GM18507 (cell line): ENCODE measurements around the gene RNF103.
"Not testable (repeated sequence)": the region's sequence is repeated elsewhere in the genome, so short reads cannot be mapped to it uniquely, and the experiment has no call there.

Source experiments
- DNase-seq: peaks from one replicate; pipeline ENCODE4 v3.0.0; 2011; ENCODE audit warnings: low read depth; ENCODE audit not compliant: insufficient read length; ENCODE audit errors: extremely low spot score
- FAIRE-seq: peaks from 2 replicates; lab custom pipeline; 2011; peaks lifted over from hg19 to GRCh38; lab: Jason Lieb, UNC

The RNF103 gene

GRCh38 chr2:86627550-86627949 is 3.9 kb upstream of the RNF103 start:
- no peak for FAIRE-seq

GRCh38 chr2:86625096-86625495 is 1.4 kb upstream of the RNF103 start:
- no peak for FAIRE-seq
- DNase-seq: no peak

More at GRCh38 chr2:86627550-86627949, 3.9 kb upstream of the RNF103 start:
- DNase-seq: no peak

- FAIRE-seq (no peak), DNase-seq (no peak)
These were observed 542 bp upstream of the RNF103 start for GRCh38 chr2:86624267-86624547.

- FAIRE-seq: no peak
- no peak for DNase-seq
These were observed 597 bp downstream of the RNF103 start for GRCh38 chr2:86623043-86623493.

DNA sequence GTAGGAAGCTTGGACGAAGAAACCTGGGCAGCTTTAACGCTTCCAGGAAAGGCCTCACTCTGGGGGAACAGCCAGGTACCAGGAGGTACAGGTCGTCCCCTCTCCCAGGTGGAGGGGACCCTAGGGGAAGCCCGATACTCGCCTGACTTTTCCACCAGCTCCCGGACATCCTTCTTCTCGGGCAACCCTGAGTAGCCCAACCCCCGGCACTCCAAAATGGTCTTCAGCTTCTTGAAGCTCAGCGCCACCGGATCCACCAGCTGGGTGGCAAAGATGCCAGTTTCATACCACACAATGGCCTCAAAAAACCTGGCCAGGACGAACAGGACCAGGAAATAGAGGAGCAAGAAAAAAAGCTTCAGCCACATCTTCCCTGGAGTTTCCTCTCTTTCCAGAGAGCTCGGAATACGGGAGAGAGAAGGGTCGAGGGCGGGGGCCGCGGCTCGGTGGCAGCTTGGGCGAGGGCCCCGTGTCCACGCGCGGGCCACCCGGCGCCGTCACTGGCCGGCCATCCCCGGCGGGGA is 1.1 kb downstream of the RNF103 start:
- DNase-seq (no peak), FAIRE-seq (no peak)

- FAIRE-seq (no peak), DNase-seq (no peak)
These were observed 2.3 kb downstream of the RNF103 start for GRCh38 chr2:86621280-86621943.

DNA sequence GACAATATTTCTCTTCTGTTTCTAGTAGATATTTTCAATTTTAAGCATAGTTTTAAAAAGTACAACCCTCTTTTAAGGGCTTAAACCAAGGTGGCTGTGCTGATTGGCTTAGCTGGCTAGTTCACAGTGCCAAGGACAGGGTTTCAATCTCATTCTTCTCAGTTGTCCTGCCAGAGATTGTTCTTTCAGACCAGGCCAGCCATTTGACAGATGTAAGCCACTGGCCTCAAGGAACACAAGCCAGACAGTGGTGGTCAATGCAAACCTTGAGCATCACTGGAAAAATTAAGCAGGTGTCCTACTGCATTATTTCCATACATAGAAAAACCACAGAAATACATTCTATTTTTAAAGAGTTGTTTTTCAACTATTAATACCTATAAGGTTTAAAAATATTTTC is 5.9 kb downstream of the RNF103 start:
- no peak for DNase-seq
- FAIRE-seq: no peak

- FAIRE-seq: no peak
- no peak for DNase-seq
These were observed 6.5 kb downstream of the RNF103 start for GRCh38 chr2:86617153-86617552.

GRCh38 chr2:86616502-86616901 is 7.2 kb downstream of the RNF103 start:
- DNase-seq (no peak), FAIRE-seq (no peak)

DNA sequence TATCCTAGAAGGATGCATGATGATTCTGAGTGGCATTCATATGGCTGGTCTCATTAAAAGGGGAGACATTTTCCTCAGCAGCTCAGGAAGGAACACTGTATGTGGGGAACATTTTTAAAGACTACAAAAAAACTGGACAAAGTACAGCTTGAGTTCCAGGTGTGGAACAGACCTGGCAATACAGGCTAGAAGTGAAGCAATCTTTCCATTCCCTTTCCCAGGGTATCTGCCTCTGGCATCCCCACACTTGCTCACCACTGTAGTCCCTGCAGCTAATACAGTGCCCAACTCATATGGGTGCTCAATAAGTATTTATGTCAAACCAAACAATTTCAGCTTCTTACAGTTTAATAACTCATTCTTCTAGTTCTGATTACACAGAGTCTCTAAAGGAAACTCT is 8.1 kb downstream of the RNF103 start:
- no peak for FAIRE-seq
- no peak for DNase-seq

DNA sequence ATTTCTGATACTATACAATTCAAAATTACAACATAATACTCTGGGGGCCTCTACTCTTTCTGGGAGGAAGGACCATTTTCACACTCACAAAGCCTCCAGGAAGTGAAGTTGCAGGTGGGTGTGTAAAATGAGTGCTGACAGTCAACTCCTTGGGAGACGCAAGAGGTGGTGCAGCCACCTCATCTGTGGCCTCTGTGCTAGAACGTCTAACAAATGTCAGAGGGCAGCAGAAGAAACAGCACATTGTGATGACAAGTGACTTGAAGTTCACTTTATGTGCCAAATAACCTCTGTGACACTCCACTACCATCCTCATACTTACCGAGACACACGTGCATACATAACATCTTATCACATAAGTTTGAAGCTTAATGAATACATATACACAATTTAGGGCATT is 10.2 kb downstream of the RNF103 start:
- DNase-seq (no peak), FAIRE-seq (no peak)

- DNase-seq (no peak), FAIRE-seq (no peak)
These were observed 12.8 kb downstream of the RNF103 start for GRCh38 chr2:86610871-86611270.

GRCh38 chr2:86608832-86609410 is 14.7 kb downstream of the RNF103 start:
- no peak for FAIRE-seq

GRCh38 chr2:86603905-86604304 is 19.8 kb downstream of the RNF103 start:
- DNase-seq (no peak), FAIRE-seq (no peak)

More at GRCh38 chr2:86608832-86609410, 14.7 kb downstream of the RNF103 start:
- no peak for DNase-seq

GRCh38 chr2:86598966-86599365 is 24.7 kb downstream of the RNF103 start:
- FAIRE-seq: no peak

DNA sequence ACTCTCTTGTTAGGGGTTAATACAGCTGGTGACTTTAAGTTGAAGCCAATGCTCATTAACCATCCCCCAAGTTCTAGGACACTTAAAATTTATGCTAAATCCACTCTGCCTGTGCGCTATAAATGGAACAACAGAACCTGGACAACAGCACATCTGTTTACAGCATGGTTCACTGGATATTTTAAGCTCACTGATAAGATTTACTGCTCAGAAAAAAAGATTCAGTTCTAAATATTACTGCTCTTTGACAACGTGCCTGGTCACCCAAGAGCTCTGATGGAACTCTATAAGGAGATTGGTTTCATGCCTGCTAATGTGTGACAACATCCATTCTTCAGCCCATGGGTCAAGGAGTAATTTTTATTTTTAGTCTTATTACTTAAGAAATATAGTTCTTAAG is 27.5 kb downstream of the RNF103 start:
- no peak for DNase-seq

More at GRCh38 chr2:86598966-86599365, 24.7 kb downstream of the RNF103 start:
- DNase-seq: no peak

GRCh38 chr2:86593266-86593665 is 30.4 kb downstream of the RNF103 start:
- FAIRE-seq (no peak), DNase-seq (no peak)

More for the DNA sequence above, 27.5 kb downstream of the RNF103 start:
- FAIRE-seq: no peak

DNA sequence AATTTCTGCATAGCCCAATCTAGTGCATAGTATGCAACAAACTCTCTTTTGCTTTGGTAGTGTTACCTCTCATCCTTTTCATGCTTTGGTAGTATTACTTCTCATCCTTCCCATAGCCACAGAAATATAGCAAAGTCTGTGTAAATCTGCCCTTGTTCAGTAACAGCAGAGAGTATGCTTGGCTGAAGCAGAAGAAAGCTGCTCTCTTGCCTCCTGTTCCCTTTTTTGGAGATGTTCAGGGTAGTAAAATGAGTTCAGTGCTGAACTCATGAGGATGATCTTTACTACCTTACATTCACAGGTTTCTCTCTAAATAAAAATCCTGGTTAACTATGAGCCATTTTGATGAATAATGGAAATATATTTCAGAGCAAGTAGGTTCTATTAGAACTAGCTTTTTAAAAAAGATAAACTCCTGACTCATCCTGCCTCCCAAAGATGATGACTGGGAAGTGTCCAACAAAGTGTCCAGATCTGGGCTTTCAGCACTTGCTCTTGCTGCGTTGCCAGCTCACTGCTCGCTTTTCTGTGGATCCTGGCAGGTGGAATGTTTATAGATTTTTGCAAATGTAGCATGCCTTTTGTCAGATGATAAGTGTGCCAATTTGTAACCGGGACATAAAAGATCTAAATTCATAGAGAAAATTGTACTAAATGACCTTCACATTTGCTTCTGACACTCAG is 31.0 kb downstream of the RNF103 start:
- no peak for DNase-seq
- FAIRE-seq: no peak

GRCh38 chr2:86589701-86590100 is 34.0 kb downstream of the RNF103 start:
- not testable (repeated sequence) for FAIRE-seq, DNase-seq

DNA sequence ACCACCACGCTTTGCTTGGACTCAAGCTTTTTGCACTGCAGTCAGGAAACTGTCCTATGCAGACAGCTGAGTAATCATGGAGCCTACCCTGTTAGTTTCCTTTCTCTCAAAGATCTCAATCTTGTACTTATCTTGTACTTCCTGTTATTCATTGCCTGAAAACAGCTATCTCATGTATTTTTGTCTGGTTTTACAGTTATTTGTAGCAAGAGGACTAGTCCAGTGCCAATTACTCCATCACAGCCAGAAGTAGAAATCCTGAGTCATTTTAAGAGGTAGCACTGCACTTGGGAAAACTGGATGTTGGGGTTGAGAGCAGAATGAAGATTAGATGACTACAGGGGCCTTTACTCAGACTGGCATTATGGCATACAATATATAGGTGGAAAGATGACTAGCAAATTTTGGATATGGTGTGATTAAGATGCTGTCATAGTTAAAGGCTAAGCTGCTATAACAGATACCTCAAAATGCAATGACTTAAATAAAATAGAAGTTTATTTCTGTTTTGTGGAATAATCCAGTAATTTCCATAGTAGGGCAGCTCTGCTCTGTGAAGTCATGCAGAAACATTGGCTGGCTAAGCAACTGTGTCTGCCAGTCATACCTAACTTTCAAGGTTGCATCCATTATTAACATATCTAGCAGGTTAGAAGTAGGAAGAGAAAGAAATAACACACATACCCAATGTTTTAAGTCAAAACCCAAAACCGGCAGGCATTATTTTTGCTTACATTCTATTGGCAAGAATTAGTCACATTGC is 39.3 kb downstream of the RNF103 start:
- DNase-seq (no peak), FAIRE-seq (peak; percentile 15)
